HepG2 (cell line): ENCODE measurements around the gene SGMS1. TPM values are rescaled to one million over a fixed set of nuclear protein-coding genes. Genes with fewer than 3 reads are reported as not detected.

Experiments
- BHLHE40 ChIP-seq: IDR thresholded peaks from 2 replicates; pipeline ENCODE4 v1.6.1; 2011; ENCODE audit warnings: low read length, improper control_type of control experiment
- GTF2F1 ChIP-seq: fragments of 150-350 bp; IDR thresholded peaks from 2 replicates; pipeline ENCODE4 v1.6.1; 2014; ENCODE audit warnings: low read length
- NR3C1 ChIP-seq: sonication (generic); formaldehyde crosslinking; IDR thresholded peaks from 2 replicates; pipeline ENCODE4 v1.4.0; 2020; ENCODE audit warnings: missing genetic modification reagents
- PHF5A ChIP-seq: IDR thresholded peaks from one replicate; pipeline ENCODE4 v1.6.1; 2018; ENCODE audit warnings: low read depth, missing genetic modification reagents; ENCODE audit not compliant: unreplicated experiment
- RBFOX2 ChIP-seq: fragments of 200-400 bp; formaldehyde crosslinking; IDR thresholded peaks from 2 replicates; pipeline ENCODE4 v1.6.1; 2017; ENCODE audit warnings: low read depth, mild to moderate bottlenecking, low read length
- SOX13 ChIP-seq, 3 experiments: fragments of 450-650 bp in 1 of 3; sonication (generic) in 1 of 3; formaldehyde crosslinking in 1 of 3; IDR thresholded peaks in 2 of 3; conservative IDR thresholded peaks in 1 of 3; 2 replicates each; pipeline versions ENCODE4 v1.5.0 to v1.6.1; 2016 to 2020; ENCODE audit warnings: antibody characterized with exemption in 1 of 3, mild to moderate bottlenecking in 1 of 3, missing compliant biosample characterization in 1 of 3, missing genetic modification reagents in 1 of 3, moderate library complexity in 1 of 3
- TP53 ChIP-seq: sonication (generic); formaldehyde crosslinking; conservative IDR thresholded peaks from 2 replicates; pipeline ENCODE4 v1.4.0; 2020; ENCODE audit warnings: missing genetic modification reagents
- ZNF180 ChIP-seq: sonication (generic); formaldehyde crosslinking; IDR thresholded peaks from 2 replicates; pipeline ENCODE4 v1.4.0; 2020; ENCODE audit warnings: low read depth, missing genetic modification reagents, borderline replicate concordance
- ZNF24 ChIP-seq: fragments of 450-650 bp; IDR thresholded peaks from 2 replicates; pipeline ENCODE4 v1.6.1; 2017; ENCODE audit warnings: antibody characterized with exemption, mild to moderate bottlenecking
- ZNF350 ChIP-seq: sonication (generic); formaldehyde crosslinking; IDR thresholded peaks from 2 replicates; pipeline ENCODE4 v1.4.0; 2020; ENCODE audit warnings: mild to moderate bottlenecking, low read depth, missing genetic modification reagents, borderline replicate concordance
- ZNF703 ChIP-seq: sonication (generic); formaldehyde crosslinking; IDR thresholded peaks from 2 replicates; pipeline ENCODE4 v1.5.1; 2020; ENCODE audit warnings: missing genetic modification reagents, mild to moderate bottlenecking, moderate library complexity, borderline replicate concordance
- polyA plus RNA-seq, 8 experiments: library from polyadenylated mRNA; depleted of rRNA in 3 of 8; stranded (reverse) in 7 of 8; unstranded in 1 of 8; fragments of >200 nt; fragmentation: Illumina TruSeq in 4 of 8; extraction: Trizol in 4 of 8; gene quantifications; 2 replicates each; pipeline versions ENCODE4 v1.2.1 to v1.2.3, GENCODE V29; 2011 to 2016; ENCODE audit warnings: low read depth in 4 of 8, missing spikeins in 1 of 8, mixed read lengths in 1 of 8; ENCODE audit not compliant: insufficient read depth in 1 of 8
- total RNA-seq, 5 experiments: library from RNA; depleted of rRNA; stranded (reverse); fragments of >200 nt; fragmentation: Illumina TruSeq; extraction: Trizol; gene quantifications; 2 replicates each; pipeline ENCODE4 v1.2.3, GENCODE V29; 2016; ENCODE audit warnings: low read depth in 1 of 5
- TF ChIP-seq, protein P1 (sequence below): sonication (generic); formaldehyde crosslinking; IDR thresholded peaks from 2 replicates; pipeline ENCODE4 v1.4.0; 2020; ENCODE audit warnings: mild to moderate bottlenecking, low read depth, missing genetic modification reagents
- TF ChIP-seq, protein P2 (sequence below): sonication (generic); formaldehyde crosslinking; IDR thresholded peaks from 2 replicates; pipeline ENCODE4 v1.4.0; 2020; ENCODE audit warnings: mild to moderate bottlenecking, missing genetic modification reagents
- TF ChIP-seq, protein P3 (sequence below): sonication (generic); formaldehyde crosslinking; IDR thresholded peaks from 2 replicates; pipeline ENCODE4 v1.4.0; 2020; ENCODE audit warnings: missing genetic modification reagents
- TF ChIP-seq, protein P4 (sequence below): sonication (generic); formaldehyde crosslinking; IDR thresholded peaks from 2 replicates; pipeline ENCODE4 v1.4.0; 2020; ENCODE audit warnings: missing genetic modification reagents, borderline replicate concordance
- TF ChIP-seq, protein P5 (sequence below): sonication (generic); formaldehyde crosslinking; IDR thresholded peaks from 2 replicates; pipeline ENCODE4 v1.4.0; 2020; ENCODE audit warnings: missing genetic modification reagents

Gene SGMS1
- total and polyA plus RNA-seq, 2 of the 13 experiments (the other 11 are each of a cell fraction or from before 2014, with no cell fraction given), result 6.5 to 15.1 TPM

DNA sequence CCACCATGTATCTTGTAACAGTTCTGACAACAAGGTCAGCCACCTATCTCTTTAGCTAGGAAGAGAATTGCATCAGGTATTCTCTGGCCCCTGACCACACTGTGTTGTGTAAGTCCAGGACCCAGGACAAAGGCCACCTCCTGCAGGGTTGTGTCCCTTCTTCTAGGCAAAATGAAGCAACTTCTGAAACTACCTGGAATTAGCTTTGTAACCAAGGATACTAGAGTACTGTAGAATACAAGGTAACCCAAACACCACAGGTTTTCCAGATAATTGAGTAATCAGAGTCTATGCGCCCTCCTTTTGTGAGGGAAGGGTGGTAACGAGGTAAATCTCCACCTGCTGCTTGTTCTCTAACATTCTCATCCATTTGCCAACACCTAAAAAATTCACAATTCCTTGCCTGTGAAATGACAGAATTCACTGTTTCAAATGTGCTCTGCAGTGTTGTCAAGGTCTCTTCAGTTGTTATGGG, 51.7 kb downstream of the SGMS1 start (continued):
- TF ChIP-seq, protein P1, sequence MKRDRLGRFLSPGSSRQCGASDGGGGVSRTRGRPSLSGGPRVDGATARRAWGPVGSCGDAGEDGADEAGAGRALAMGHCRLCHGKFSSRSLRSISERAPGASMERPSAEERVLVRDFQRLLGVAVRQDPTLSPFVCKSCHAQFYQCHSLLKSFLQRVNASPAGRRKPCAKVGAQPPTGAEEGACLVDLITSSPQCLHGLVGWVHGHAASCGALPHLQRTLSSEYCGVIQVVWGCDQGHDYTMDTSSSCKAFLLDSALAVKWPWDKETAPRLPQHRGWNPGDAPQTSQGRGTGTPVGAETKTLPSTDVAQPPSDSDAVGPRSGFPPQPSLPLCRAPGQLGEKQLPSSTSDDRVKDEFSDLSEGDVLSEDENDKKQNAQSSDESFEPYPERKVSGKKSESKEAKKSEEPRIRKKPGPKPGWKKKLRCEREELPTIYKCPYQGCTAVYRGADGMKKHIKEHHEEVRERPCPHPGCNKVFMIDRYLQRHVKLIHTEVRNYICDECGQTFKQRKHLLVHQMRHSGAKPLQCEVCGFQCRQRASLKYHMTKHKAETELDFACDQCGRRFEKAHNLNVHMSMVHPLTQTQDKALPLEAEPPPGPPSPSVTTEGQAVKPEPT (CRISPR knock-in tag), result no peak
- TF ChIP-seq, protein P2, sequence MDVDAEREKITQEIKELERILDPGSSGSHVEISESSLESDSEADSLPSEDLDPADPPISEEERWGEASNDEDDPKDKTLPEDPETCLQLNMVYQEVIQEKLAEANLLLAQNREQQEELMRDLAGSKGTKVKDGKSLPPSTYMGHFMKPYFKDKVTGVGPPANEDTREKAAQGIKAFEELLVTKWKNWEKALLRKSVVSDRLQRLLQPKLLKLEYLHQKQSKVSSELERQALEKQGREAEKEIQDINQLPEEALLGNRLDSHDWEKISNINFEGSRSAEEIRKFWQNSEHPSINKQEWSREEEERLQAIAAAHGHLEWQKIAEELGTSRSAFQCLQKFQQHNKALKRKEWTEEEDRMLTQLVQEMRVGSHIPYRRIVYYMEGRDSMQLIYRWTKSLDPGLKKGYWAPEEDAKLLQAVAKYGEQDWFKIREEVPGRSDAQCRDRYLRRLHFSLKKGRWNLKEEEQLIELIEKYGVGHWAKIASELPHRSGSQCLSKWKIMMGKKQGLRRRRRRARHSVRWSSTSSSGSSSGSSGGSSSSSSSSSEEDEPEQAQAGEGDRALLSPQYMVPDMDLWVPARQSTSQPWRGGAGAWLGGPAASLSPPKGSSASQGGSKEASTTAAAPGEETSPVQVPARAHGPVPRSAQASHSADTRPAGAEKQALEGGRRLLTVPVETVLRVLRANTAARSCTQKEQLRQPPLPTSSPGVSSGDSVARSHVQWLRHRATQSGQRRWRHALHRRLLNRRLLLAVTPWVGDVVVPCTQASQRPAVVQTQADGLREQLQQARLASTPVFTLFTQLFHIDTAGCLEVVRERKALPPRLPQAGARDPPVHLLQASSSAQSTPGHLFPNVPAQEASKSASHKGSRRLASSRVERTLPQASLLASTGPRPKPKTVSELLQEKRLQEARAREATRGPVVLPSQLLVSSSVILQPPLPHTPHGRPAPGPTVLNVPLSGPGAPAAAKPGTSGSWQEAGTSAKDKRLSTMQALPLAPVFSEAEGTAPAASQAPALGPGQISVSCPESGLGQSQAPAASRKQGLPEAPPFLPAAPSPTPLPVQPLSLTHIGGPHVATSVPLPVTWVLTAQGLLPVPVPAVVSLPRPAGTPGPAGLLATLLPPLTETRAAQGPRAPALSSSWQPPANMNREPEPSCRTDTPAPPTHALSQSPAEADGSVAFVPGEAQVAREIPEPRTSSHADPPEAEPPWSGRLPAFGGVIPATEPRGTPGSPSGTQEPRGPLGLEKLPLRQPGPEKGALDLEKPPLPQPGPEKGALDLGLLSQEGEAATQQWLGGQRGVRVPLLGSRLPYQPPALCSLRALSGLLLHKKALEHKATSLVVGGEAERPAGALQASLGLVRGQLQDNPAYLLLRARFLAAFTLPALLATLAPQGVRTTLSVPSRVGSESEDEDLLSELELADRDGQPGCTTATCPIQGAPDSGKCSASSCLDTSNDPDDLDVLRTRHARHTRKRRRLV (CRISPR knock-in tag), result no peak
- no peak for TF ChIP-seq GTF2F1
- no peak for TF ChIP-seq ZNF180
- TF ChIP-seq ZNF350, result no peak
- TF ChIP-seq TP53 (CRISPR knock-in tag), result no peak
- peak; percentile 54 for TF ChIP-seq PHF5A (CRISPR knock-in tag)
- TF ChIP-seq, protein P3, sequence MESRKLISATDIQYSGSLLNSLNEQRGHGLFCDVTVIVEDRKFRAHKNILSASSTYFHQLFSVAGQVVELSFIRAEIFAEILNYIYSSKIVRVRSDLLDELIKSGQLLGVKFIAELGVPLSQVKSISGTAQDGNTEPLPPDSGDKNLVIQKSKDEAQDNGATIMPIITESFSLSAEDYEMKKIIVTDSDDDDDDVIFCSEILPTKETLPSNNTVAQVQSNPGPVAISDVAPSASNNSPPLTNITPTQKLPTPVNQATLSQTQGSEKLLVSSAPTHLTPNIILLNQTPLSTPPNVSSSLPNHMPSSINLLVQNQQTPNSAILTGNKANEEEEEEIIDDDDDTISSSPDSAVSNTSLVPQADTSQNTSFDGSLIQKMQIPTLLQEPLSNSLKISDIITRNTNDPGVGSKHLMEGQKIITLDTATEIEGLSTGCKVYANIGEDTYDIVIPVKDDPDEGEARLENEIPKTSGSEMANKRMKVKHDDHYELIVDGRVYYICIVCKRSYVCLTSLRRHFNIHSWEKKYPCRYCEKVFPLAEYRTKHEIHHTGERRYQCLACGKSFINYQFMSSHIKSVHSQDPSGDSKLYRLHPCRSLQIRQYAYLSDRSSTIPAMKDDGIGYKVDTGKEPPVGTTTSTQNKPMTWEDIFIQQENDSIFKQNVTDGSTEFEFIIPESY (CRISPR knock-in tag), result no peak
- TF ChIP-seq, protein P4, sequence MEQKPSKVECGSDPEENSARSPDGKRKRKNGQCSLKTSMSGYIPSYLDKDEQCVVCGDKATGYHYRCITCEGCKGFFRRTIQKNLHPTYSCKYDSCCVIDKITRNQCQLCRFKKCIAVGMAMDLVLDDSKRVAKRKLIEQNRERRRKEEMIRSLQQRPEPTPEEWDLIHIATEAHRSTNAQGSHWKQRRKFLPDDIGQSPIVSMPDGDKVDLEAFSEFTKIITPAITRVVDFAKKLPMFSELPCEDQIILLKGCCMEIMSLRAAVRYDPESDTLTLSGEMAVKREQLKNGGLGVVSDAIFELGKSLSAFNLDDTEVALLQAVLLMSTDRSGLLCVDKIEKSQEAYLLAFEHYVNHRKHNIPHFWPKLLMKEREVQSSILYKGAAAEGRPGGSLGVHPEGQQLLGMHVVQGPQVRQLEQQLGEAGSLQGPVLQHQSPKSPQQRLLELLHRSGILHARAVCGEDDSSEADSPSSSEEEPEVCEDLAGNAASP (CRISPR knock-in tag), result peak; percentile 84
- TF ChIP-seq ZNF24, result no peak
- TF ChIP-seq, protein P5, sequence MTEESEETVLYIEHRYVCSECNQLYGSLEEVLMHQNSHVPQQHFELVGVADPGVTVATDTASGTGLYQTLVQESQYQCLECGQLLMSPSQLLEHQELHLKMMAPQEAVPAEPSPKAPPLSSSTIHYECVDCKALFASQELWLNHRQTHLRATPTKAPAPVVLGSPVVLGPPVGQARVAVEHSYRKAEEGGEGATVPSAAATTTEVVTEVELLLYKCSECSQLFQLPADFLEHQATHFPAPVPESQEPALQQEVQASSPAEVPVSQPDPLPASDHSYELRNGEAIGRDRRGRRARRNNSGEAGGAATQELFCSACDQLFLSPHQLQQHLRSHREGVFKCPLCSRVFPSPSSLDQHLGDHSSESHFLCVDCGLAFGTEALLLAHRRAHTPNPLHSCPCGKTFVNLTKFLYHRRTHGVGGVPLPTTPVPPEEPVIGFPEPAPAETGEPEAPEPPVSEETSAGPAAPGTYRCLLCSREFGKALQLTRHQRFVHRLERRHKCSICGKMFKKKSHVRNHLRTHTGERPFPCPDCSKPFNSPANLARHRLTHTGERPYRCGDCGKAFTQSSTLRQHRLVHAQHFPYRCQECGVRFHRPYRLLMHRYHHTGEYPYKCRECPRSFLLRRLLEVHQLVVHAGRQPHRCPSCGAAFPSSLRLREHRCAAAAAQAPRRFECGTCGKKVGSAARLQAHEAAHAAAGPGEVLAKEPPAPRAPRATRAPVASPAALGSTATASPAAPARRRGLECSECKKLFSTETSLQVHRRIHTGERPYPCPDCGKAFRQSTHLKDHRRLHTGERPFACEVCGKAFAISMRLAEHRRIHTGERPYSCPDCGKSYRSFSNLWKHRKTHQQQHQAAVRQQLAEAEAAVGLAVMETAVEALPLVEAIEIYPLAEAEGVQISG, result peak; percentile 59
- peak; percentile 44; the same call in 1 of the 2 replicates for TF ChIP-seq SOX13 (IDR thresholded peaks at IDR 0.05)
- TF ChIP-seq SOX13 (CRISPR knock-in tag; conservative IDR thresholded peaks at IDR 0.05 in 1 of 2, IDR thresholded peaks at IDR 0.05 in 1 of 2), result peak in 1 of 2 experiments; percentile 93; a peak in 2 of 4 replicates
- no peak for TF ChIP-seq BHLHE40
- no peak for TF ChIP-seq NR3C1 (CRISPR knock-in tag)
- no peak for TF ChIP-seq RBFOX2
- no peak for TF ChIP-seq ZNF703 (CRISPR knock-in tag)
